ENCODE data around the gene ALKBH4.
A peak's percentile ranks its signal among the peaks of the same experiment; 100 is the strongest.
"Not testable (repeated sequence)": the region's sequence is repeated elsewhere in the genome, so short reads cannot be mapped to it uniquely, and the experiment has no call there.

The ALKBH4 gene

DNA sequence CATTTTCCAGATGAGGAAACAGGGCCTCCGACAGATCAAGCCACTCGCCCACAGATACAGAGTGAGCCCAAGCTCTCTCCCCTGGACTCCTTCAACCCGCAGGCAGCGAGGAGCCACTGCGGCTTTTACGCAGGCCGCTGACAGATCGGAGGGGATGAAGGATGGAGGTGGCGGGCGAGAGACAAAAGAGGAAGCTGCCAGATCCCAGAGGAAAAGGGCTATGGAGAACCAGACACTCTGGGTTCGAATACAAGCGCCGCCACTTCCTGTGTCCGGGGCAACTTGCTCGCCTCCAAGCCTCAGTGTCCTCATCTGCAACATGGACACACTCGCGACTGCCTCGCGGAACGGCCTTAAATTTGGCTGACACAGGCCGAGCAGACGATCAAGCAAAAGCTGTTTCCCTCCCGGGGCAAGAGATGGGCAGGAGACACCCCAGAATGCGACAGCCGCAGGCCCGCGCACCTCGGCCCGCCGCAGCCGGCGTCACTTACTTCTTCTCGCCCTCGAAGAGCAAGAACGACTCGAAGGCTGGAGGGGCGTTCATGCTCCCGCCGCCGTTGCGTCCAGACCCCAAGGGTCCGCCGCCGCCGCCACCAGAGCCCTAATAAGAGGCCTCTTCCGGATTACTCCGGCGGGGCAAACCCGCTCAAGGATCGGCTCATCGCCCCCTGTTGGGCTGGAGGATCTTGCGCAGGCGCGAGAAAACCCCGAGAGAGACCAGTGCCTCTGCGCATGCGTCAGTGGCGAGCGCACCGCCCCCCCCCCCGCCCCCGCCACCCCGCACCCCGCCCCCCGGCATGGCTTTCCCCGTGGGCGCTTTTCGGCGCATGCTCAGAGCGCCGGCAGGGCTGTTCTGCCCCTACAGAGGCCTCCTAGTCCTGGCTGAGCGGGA is 13.9 kb upstream of the ALKBH4 start, which contains the start of gene POLR2J:
Gene POLR2J, minus strand, starts transcription at position 609 of the 895 bp plus-strand sequence. Its CDS starts 62 bp downstream, at position 547.
- peak; percentile 88 for DNase-seq

- DNase-seq, result not testable (repeated sequence)
Measured at GRCh38 chr7:102474736-102475435, 10.2 kb upstream of the ALKBH4 start.

DNA sequence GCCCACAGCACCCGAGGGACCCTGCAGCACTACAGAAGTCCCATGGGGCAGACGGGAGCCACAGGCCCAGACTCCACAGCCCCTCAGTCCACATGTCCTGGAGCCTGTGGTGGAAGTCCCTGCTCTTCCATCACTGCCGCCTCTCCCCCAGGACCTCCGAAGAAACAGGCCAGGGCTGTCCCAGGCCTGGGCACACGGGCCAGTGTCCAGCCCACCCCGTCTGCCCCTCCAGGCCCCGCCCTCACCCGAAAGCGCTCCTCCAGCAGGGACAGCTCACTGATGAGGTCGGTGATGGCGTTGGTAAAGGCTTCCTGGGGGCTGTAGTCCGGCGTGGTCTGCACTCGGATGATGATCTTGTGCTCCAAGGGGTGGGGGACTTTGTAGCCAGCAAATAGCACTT is 9.5 kb upstream of the ALKBH4 start:
- not testable (repeated sequence) for DNase-seq

DNA sequence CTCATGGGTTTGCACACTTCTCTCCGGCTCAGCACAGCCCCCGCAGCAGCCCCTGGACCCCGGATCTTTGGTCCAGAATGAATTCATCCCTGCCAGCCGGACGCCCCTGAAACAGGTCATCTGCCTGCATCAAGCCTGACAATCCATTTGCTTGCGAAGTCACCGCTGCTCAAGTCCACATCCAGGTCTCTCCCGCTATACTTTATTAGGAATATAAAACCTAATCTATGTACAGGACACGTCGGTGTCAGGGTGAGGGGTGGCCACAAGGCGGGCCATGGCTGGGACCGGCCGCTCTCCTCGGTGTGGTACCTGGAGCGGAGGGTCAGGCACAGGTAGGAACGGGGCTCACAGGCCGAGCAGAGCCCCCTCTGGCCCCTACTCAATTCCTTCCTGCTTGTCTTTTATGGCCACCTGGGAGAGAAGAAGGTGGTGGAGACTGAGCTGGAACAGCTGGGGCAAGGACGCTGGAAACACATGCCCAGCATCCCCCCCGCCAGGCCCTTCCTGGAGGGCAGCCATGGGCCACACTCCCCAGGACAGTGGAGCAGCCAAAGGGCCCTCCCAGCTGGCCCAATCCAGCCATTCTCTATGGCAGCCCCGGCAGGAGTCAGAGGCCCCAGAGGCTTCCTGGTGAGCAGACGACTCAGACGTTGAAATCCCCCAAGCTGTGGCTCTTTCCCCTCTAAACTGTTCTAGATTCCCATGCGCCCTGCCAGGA is 8.8 kb upstream of the ALKBH4 start:
- DNase-seq, result no peak

DNA sequence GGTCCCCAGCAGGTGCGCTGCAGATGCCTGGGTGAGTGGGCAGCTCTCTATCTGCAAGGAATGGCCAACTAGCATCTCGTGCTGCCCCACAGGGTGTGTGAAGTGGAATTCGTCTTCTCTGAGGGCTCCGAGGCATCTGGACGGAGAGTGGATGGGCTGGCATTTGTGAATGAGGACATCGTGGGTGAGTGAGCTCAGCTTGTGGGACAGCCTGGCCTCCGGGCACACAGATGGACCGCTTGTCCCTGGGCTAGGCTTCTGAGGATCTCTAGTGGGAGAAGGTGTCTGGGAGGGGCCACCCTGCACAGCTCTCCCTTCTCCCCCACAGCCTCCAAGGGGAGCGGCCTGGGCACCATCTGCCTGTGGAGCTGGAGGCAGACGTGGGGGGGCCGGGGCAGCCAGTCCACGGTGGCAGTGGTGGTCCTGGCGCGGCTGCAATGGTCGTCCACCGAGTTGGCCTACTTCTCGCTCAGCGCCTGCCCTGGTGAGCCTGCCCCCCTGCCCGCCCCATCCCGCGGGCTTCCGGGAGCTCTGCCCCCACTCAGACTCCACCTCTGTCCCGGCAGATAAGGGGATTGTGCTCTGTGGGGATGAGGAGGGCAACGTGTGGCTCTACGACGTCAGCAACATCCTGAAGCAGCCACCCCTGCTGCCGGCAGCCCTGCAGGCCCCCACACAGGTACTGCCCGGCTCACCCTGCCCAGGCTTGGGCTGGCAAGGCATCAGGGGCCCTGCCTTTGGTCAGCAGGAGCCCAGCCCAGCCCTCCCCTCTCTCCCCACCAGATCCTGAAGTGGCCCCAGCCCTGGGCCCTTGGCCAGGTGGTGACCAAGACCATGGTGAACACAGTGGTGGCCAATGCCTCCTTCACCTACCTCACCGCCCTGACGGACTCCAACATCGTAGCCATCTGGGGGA is 7.7 kb upstream of the ALKBH4 start:
- DNase-seq, result no peak

DNA sequence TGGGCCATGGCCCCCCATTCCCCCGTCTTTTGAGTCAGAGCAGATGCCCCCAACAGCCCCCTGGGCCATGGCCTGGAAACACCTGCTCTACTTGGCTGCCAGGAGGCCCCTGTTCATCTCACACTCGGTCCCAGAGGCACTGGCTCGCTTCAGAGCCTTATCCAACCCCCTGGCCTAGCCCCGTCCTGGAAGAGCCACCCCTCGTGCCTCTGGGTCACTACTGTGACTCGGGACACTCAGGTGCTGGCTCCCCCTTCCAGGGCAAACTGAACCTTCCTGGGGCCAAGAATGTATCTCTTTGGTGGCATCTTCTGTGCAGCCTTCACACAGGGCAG is 7.1 kb upstream of the ALKBH4 start:
- no peak for DNase-seq

DNA sequence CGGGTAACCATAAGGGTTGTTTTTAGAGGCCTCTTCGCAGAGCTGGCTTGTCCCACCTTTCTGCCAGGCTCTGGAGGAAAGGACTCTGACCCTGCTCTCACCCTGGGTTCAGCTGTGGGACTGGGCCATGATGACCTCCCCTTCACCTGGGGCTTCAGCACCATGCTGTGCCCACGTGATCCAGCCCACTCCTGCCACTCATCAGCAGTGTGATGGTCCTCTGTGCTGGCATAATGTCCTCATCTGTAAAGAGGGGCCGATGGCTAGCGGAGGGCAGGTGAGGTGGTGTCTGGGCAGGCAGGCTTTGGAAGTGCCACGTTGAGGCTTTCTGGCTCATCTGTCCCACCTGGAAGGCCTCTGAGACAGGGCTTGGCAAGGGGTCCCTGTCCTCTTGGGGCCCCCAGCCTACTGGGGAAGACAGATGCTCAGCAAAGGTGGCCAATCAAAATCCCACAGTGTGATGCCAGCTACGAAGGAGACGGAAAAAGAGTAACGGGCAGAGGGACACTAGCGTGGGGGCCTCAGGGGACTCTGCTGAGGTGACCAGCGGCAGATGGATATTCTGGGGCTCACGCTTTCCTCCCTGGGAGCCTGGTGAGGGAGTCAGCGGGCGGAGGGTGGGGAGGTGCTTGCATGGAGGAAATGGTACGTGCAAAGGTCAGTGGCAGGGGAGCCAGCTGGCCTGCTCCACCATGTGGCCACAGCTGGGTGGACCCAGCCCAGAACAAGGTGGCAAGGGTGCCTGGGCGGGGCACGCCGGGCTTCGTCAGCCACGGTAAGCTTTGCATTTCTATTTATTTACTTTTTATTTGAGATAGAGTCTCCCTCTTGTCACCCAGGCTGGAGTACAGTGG is 5.5 kb upstream of the ALKBH4 start:
- DNase-seq, result no peak

- no peak for DNase-seq
Measured at GRCh38 chr7:102469351-102469971, 4.8 kb upstream of the ALKBH4 start.

GRCh38 chr7:102468478-102469350 is 4.1 kb upstream of the ALKBH4 start:
- DNase-seq, result no peak

DNA sequence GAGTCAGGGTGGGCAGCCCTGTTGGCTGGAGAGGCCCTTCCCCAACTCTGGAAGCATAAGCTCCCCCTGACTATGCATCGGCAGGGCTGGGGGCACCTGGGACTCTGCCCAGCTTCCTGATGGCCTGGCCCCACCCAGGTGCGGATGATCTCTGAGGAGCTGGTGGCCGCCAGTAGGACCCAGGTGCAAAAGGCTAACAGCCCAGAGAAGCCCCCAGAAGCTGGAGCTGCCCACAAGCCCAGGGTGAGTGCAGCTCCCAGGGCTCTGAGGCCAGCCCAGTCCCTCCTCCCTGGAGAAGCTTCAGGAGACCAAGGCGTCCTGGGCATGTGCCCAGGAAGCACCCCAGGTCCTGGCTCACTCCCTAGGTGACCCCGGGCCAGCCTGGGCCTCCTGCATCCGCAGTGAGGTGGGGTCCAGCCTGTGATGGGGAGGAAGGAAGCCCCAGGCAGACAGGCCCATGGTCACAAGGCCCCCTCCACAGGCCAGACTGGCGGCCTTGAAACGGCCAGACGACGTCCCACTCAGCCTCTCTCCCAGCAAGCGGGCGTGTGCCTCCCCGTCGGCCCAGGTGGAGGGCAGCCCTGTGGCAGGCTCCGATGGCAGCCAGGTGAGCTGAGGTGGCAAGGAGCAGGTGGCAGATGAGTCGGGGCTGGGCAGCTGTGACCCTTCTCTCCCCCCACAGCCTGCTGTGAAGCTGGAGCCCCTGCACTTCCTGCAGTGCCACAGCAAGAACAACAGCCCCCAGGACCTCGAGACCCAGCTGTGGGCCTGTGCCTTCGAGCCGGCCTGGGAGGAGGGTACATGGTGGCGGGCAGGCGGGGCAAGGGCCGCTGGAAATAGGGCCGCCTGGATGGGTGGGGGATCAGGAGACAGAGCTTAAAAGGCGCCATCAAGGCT is 3.2 kb upstream of the ALKBH4 start:
- DNase-seq, result no peak

DNA sequence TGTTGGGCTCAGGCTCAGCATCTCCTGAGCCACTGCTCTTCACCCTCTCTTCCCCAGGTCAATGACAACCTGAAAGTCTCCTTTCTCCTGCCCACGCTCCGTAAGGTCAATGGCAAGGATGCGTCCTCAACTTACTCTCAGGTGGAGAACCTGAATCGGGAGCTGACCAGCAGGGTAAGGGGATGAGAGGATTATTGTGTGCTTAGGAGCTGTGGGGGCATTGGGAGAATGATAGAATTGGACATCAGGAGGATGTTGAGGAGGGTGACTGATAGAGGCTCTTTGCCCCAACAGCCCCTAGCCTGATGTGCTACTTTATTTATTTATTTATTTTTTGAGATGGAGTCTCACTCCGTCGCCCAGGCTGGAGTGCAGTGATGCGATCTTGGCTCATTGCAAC is 1.4 kb upstream of the ALKBH4 start:
- DNase-seq, result no peak

DNA sequence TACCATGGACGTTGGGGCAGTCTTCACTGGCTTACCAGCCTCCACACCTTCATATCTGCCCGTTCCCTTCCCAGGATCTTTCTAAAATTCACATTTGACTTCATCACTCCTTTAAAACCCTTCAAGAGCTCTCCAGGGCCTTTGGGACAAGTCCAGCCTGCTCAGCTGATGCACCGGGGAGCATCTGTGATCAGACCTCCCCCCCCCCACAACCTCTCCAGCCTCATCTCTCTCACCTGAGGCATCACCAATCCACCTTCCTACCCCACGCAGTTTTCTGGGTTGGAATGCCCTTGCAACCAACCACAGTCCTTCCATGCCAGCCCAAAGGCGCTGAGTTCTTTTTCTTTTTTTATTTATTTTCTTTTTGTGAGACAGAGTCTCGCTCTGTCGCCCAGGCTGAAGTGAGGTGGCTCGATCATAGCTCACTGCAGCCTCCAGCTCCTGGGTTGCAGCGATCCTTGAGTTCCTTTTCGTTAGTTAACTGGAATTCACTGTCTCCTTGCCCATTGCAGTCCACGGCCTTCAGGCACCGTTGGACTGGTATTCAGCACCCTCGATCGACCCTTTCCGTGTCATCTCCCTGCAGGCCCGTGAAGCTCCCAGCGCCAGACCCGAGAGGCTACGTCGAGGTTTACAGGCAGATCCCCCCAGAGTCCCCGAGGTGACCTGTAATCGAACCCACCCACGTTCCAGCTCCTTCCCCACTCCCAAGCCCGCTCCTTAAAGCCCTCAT is 654 bp downstream of the ALKBH4 start:
- no peak for DNase-seq

DNA sequence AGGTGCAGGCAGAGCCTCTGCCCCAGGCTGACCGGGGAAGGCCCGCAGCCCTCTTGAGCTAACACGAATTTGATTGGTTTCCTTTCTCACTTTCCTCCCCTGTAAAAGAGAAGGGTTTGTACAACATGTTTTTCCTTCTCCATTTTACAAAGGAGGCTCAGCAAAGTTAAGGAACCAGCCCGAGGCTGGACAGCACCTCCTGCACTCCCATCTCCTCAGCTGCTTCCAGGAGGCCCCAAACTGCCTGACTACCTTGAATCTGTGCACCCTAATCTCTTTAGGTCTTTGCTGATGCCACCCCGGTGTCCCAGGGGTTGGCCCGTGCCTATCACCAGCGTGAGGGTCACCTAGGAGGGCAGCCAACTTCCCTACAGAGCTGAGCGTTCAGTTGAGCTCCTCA is 4.2 kb downstream of the ALKBH4 start:
- DNase-seq, result no peak

DNA sequence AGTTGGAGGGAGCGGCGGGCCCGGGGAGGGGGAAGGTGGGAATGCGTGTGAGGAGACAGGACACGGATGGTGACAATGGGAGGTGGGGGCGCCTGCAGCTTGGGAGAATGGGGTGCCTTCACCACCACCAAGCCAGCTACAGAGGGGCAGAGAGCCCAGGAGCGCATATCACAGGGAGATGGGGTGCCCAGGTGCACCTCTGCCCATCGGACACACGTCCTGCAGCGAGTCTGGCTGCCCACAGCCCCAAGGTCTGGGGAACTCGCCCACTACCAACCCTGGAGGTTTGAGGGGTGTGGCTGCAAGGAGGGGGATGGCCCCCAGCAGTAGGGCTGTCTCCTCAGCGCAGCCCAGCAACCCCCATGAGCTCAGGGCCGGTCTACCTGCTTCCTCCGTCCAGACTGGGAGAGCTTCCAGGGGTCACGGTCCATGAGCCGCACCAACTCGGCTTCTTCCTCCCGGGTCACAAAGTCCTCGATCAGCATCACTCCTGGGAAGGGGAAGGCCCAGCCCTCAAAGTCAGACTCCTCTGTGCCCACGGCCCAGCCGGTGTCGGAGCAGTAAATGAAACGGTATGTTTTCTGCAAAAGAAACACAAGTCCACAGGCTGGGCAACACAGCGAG is 5.3 kb downstream of the ALKBH4 start:
- DNase-seq, result no peak

GRCh38 chr7:102457352-102457924 is 7.2 kb downstream of the ALKBH4 start:
- DNase-seq, result no peak

- no peak for DNase-seq
Measured at GRCh38 chr7:102456327-102456726, 8.3 kb downstream of the ALKBH4 start.

- DNase-seq, result no peak
Measured at GRCh38 chr7:102455596-102455995, 9.1 kb downstream of the ALKBH4 start.
